HepG2 (cell line): ENCODE data around the gene GSDMA. TPM values are rescaled to one million over a fixed set of nuclear protein-coding genes. Genes with fewer than 3 reads are reported as not detected.

Source experiments
- FOXA3 ChIP-seq: IDR thresholded peaks from 2 replicates; pipeline ENCODE4 v1.6.1; 2016; ENCODE audit warnings: missing genetic modification reagents, missing compliant biosample characterization
- HES4 ChIP-seq: sonication (generic); formaldehyde crosslinking; IDR thresholded peaks from 2 replicates; pipeline ENCODE4 v1.9.0; 2021; ENCODE audit warnings: mild to moderate bottlenecking, missing genetic modification reagents, borderline replicate concordance
- KLF9 ChIP-seq: IDR thresholded peaks from 2 replicates; pipeline ENCODE4 v1.6.1; 2016; ENCODE audit warnings: low read depth
- YY1 ChIP-seq: IDR thresholded peaks from 2 replicates; pipeline ENCODE4 v1.6.1; 2011; ENCODE audit warnings: low read length, low read depth, moderate library complexity, mild to moderate bottlenecking; ENCODE audit not compliant: insufficient read depth, insufficient replicate concordance
- ZNF747 ChIP-seq: sonication (generic); formaldehyde crosslinking; IDR thresholded peaks from 2 replicates; pipeline ENCODE4 v1.8.1; 2023; ENCODE audit warnings: missing genetic modification reagents, mild to moderate bottlenecking, borderline replicate concordance
- ZSCAN21 ChIP-seq: sonication (generic); formaldehyde crosslinking; IDR thresholded peaks from 2 replicates; pipeline ENCODE4 v1.8.0; 2022; ENCODE audit warnings: mild to moderate bottlenecking, missing genetic modification reagents, moderate library complexity, borderline replicate concordance
- ZSCAN9 ChIP-seq: IDR thresholded peaks from 2 replicates; pipeline ENCODE4 v1.6.1; 2016; ENCODE audit warnings: borderline replicate concordance
- polyA plus RNA-seq, 8 experiments: library from polyadenylated mRNA; depleted of rRNA in 3 of 8; stranded (reverse) in 7 of 8; unstranded in 1 of 8; fragments of >200 nt; fragmentation: Illumina TruSeq in 4 of 8; extraction: Trizol in 4 of 8; gene quantifications; 2 replicates each; pipeline versions ENCODE4 v1.2.1 to v1.2.3, GENCODE V29; 2011 to 2016; ENCODE audit warnings: low read depth in 4 of 8, missing spikeins in 1 of 8, mixed read lengths in 1 of 8; ENCODE audit not compliant: insufficient read depth in 1 of 8
- total RNA-seq, 5 experiments: library from RNA; depleted of rRNA; stranded (reverse); fragments of >200 nt; fragmentation: Illumina TruSeq; extraction: Trizol; gene quantifications; 2 replicates each; pipeline ENCODE4 v1.2.3, GENCODE V29; 2016; ENCODE audit warnings: low read depth in 1 of 5
- TF ChIP-seq, protein P1 (sequence below): sonication (generic); formaldehyde crosslinking; IDR thresholded peaks from 2 replicates; pipeline ENCODE4; 2020; ENCODE audit warnings: missing genetic modification reagents, mild to moderate bottlenecking, borderline replicate concordance
- TF ChIP-seq, protein P2 (sequence below): IDR thresholded peaks from 2 replicates; pipeline ENCODE4 v1.6.1; 2018; ENCODE audit warnings: missing genetic modification reagents, mild to moderate bottlenecking, missing compliant biosample characterization
- TF ChIP-seq, protein P3 (sequence below): sonication (generic); formaldehyde crosslinking; IDR thresholded peaks from 2 replicates; pipeline ENCODE4 v1.4.0; 2020; ENCODE audit warnings: mild to moderate bottlenecking, missing genetic modification reagents
- TF ChIP-seq, protein P4 (sequence below): sonication (generic); formaldehyde crosslinking; IDR thresholded peaks from 2 replicates; pipeline ENCODE4 v1.4.0; 2020; ENCODE audit warnings: mild to moderate bottlenecking, low read depth, missing genetic modification reagents
- TF ChIP-seq, protein P5 (sequence below): sonication (generic); formaldehyde crosslinking; IDR thresholded peaks from 2 replicates; pipeline ENCODE4 v1.4.0; 2020; ENCODE audit warnings: missing genetic modification reagents

Gene GSDMA
- total and polyA plus RNA-seq, 2 of the 13 experiments (the other 11 are each of a cell fraction or from before 2014, with no cell fraction given): not detected

DNA sequence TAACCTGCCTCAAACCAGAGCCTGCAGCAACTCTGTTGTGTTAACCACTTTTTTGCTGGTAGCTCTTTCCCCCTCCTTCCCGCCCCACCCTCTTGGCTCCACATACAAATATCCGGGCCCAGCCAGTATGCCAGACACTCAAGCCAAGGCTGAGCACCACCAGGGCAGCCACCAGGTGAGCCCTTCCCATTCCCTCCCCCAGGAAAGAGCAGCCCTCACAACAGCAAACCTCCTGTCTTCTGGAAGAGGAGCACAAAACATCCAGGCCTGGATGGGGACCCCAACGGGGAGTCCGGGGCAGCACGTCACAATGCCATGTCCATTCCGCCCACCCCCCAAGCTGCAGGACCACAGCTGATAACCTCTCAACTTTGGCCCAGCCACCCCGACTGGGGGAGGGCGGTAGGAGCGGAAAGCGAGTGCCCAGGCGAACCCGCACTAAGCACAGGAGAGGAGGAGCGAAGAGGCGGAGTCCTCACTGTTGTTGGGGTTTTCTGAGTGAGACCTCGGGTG is 36.2 kb upstream of the GSDMA start (continued):
- TF ChIP-seq, protein P1, sequence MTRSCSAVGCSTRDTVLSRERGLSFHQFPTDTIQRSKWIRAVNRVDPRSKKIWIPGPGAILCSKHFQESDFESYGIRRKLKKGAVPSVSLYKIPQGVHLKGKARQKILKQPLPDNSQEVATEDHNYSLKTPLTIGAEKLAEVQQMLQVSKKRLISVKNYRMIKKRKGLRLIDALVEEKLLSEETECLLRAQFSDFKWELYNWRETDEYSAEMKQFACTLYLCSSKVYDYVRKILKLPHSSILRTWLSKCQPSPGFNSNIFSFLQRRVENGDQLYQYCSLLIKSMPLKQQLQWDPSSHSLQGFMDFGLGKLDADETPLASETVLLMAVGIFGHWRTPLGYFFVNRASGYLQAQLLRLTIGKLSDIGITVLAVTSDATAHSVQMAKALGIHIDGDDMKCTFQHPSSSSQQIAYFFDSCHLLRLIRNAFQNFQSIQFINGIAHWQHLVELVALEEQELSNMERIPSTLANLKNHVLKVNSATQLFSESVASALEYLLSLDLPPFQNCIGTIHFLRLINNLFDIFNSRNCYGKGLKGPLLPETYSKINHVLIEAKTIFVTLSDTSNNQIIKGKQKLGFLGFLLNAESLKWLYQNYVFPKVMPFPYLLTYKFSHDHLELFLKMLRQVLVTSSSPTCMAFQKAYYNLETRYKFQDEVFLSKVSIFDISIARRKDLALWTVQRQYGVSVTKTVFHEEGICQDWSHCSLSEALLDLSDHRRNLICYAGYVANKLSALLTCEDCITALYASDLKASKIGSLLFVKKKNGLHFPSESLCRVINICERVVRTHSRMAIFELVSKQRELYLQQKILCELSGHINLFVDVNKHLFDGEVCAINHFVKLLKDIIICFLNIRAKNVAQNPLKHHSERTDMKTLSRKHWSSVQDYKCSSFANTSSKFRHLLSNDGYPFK (CRISPR knock-in tag): no peak
- TF ChIP-seq ZNF747 (no peak; the same call in 1 of the 2 replicates), FOXA3 (CRISPR knock-in tag) (no peak), ZSCAN9 (CRISPR knock-in tag) (no peak), ZSCAN21 (CRISPR knock-in tag) (peak; percentile 13; the same call in 1 of the 2 replicates), KLF9 (no peak), HES4 (CRISPR knock-in tag) (no peak; the same call in 1 of the 2 replicates), YY1 (no peak)
- TF ChIP-seq, protein P2, sequence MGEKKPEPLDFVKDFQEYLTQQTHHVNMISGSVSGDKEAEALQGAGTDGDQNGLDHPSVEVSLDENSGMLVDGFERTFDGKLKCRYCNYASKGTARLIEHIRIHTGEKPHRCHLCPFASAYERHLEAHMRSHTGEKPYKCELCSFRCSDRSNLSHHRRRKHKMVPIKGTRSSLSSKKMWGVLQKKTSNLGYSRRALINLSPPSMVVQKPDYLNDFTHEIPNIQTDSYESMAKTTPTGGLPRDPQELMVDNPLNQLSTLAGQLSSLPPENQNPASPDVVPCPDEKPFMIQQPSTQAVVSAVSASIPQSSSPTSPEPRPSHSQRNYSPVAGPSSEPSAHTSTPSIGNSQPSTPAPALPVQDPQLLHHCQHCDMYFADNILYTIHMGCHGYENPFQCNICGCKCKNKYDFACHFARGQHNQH: no peak
- TF ChIP-seq, protein P3, sequence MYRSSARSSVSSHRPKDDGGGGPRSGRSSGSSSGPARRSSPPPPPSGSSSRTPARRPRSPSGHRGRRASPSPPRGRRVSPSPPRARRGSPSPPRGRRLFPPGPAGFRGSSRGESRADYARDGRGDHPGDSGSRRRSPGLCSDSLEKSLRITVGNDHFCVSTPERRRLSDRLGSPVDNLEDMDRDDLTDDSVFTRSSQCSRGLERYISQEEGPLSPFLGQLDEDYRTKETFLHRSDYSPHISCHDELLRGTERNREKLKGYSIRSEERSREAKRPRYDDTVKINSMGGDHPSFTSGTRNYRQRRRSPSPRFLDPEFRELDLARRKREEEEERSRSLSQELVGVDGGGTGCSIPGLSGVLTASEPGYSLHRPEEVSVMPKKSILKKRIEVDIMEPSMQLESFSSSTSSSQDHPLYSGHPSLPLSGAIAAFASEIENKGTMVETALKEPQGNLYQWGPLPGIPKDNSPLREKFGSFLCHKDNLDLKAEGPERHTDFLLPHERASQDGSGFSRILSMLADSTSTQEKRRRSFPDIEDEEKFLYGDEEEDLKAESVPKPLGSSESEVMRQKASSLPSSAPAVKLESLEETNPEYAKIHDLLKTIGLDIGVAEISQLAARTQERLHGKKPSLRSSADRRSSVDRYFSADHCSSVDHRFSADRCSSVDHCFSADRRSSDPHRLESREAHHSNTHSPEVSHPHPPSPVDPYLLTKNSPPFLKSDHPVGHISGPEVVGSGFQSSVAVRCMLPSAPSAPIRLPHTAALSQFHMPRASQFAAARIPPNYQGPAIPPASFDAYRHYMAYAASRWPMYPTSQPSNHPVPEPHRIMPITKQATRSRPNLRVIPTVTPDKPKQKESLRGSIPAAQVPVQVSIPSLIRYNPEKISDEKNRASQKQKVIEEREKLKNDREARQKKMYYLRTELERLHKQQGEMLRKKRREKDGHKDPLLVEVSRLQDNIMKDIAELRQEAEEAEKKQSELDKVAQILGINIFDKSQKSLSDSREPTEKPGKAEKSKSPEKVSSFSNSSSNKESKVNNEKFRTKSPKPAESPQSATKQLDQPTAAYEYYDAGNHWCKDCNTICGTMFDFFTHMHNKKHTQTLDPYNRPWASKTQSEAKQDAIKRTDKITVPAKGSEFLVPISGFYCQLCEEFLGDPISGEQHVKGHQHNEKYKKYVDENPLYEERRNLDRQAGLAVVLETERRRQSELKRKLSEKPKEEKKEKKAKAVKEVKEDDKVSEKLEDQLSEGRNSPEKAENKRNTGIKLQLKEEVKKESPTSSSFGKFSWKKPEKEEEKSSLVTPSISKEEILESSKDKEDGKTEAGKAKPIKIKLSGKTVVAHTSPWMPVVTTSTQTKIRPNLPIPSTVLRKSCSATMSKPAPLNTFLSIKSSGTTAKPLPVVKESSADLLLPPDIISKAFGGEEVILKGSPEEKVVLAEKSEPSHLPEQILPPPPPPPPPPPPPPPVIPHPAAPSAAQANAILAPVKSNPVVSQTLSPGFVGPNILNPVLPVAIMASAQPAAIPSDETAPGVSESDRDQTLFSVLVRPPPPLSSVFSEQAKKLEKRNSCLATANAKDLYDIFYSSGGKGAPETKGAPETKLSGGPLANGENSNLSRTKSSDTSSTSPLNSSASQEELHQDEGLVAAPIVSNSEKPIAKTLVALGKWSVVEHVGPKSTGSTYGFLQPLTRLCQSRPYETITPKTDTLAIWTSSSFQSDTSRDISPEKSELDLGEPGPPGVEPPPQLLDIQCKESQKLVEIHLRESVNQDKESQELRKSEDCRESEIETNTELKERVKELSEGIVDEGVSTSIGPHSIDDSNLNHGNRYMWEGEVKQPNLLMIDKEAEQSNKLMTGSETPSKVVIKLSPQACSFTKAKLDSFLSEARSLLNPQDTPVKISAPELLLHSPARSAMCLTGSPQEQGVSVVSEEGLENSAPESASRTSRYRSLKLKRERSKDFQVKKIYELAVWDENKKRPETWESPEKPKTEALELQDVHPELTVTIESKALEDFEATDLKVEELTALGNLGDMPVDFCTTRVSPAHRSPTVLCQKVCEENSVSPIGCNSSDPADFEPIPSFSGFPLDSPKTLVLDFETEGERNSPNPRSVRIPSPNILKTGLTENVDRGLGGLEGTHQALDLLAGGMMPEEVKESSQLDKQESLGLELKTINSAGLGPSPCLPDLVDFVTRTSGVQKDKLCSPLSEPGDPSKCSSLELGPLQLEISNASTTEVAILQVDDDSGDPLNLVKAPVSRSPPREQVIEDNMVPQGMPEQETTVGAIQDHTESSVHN (CRISPR knock-in tag): no peak
- TF ChIP-seq, protein P4, sequence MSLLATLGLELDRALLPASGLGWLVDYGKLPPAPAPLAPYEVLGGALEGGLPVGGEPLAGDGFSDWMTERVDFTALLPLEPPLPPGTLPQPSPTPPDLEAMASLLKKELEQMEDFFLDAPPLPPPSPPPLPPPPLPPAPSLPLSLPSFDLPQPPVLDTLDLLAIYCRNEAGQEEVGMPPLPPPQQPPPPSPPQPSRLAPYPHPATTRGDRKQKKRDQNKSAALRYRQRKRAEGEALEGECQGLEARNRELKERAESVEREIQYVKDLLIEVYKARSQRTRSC (CRISPR knock-in tag): no peak
- TF ChIP-seq, protein P5, sequence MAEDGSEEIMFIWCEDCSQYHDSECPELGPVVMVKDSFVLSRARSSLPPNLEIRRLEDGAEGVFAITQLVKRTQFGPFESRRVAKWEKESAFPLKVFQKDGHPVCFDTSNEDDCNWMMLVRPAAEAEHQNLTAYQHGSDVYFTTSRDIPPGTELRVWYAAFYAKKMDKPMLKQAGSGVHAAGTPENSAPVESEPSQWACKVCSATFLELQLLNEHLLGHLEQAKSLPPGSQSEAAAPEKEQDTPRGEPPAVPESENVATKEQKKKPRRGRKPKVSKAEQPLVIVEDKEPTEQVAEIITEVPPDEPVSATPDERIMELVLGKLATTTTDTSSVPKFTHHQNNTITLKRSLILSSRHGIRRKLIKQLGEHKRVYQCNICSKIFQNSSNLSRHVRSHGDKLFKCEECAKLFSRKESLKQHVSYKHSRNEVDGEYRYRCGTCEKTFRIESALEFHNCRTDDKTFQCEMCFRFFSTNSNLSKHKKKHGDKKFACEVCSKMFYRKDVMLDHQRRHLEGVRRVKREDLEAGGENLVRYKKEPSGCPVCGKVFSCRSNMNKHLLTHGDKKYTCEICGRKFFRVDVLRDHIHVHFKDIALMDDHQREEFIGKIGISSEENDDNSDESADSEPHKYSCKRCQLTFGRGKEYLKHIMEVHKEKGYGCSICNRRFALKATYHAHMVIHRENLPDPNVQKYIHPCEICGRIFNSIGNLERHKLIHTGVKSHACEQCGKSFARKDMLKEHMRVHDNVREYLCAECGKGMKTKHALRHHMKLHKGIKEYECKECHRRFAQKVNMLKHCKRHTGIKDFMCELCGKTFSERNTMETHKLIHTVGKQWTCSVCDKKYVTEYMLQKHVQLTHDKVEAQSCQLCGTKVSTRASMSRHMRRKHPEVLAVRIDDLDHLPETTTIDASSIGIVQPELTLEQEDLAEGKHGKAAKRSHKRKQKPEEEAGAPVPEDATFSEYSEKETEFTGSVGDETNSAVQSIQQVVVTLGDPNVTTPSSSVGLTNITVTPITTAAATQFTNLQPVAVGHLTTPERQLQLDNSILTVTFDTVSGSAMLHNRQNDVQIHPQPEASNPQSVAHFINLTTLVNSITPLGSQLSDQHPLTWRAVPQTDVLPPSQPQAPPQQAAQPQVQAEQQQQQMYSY (CRISPR knock-in tag): no peak
